Measurements from ENCODE around the gene S100Z.
"Not testable (repeated sequence)": the region's sequence is repeated elsewhere in the genome, so short reads cannot be mapped to it uniquely, and the experiment has no call there.

Gene S100Z

GRCh38 chr5:76849419-76850291 is at the start of gene S100Z:
S100Z (plus strand) TSS chr5:76850014; CDS start chr5:76875360, 25,346 bp downstream.
- no peak for DNase-seq

GRCh38 chr5:76800579-76800978 is 49.2 kb upstream of the S100Z start:
- DNase-seq = no peak

GRCh38 chr5:76801159-76801802 is 48.5 kb upstream of the S100Z start:
- no peak for DNase-seq

- no peak for DNase-seq
These were observed 48.0 kb upstream of the S100Z start for GRCh38 chr5:76801803-76802195.

- DNase-seq = no peak
These were observed 45.5 kb upstream of the S100Z start for GRCh38 chr5:76804266-76804665.

- DNase-seq = no peak
These were observed 43.9 kb upstream of the S100Z start for GRCh38 chr5:76805821-76806505.

GRCh38 chr5:76807296-76807695 is 42.5 kb upstream of the S100Z start:
- no peak for DNase-seq

GRCh38 chr5:76808141-76808691 is 41.6 kb upstream of the S100Z start:
- DNase-seq = no peak

GRCh38 chr5:76809141-76809540 is 40.7 kb upstream of the S100Z start:
- DNase-seq = no peak

GRCh38 chr5:76810236-76810635 is 39.6 kb upstream of the S100Z start:
- DNase-seq = no peak

GRCh38 chr5:76811214-76811613 is 38.6 kb upstream of the S100Z start:
- no peak for DNase-seq

GRCh38 chr5:76812209-76812608 is 37.6 kb upstream of the S100Z start:
- DNase-seq = not testable (repeated sequence)

- DNase-seq = no peak
These were observed 35.7 kb upstream of the S100Z start for GRCh38 chr5:76813982-76814562.

GRCh38 chr5:76816110-76816831 is 33.5 kb upstream of the S100Z start:
- no peak for DNase-seq

GRCh38 chr5:76818844-76819831 is 30.7 kb upstream of the S100Z start, which contains the start of gene F2RL1:
F2RL1 (plus strand) TSS chr5:76819030; CDS start chr5:76819183, 153 bp downstream.
- peak; percentile 83 for DNase-seq

GRCh38 chr5:76819851-76820525 is 29.8 kb upstream of the S100Z start:
- DNase-seq = no peak

- no peak for DNase-seq
These were observed 29.3 kb upstream of the S100Z start for GRCh38 chr5:76820526-76820890.

GRCh38 chr5:76821136-76821535 is 28.7 kb upstream of the S100Z start:
- DNase-seq = no peak

- DNase-seq = not testable (repeated sequence)
These were observed 27.6 kb upstream of the S100Z start for GRCh38 chr5:76822105-76822731.

GRCh38 chr5:76826416-76826815 is 23.4 kb upstream of the S100Z start:
- DNase-seq = not testable (repeated sequence)
